Neural progenitor cell (in vitro differentiated cells): ENCODE measurements around the gene CTNNA1. TPM values are rescaled to one million over a fixed set of nuclear protein-coding genes. Genes with fewer than 3 reads are reported as not detected.

Source experiments
- DNase-seq: peaks from one replicate; pipeline ENCODE4 v3.0.0-alpha.2; 2016; ENCODE audit warnings: low spot score
- H2AFZ ChIP-seq: fragments of 200-600 bp; sonication (generic); replicated peaks from 2 replicates; pipeline ENCODE4 v1.6.1; 2016; ENCODE audit warnings: antibody characterized with exemption
- H3F3A ChIP-seq: fragments of 200-600 bp; sonication (generic); 2 replicates; pipeline ENCODE4 v1.6.1; 2016; ENCODE audit warnings: antibody characterized with exemption, low read depth
- H3K27ac ChIP-seq: fragments of 200-600 bp; sonication (generic); 2 replicates; pipeline ENCODE4 v1.5.1; 2016; ENCODE audit warnings: mild to moderate bottlenecking
- H3K27me3 ChIP-seq: fragments of 200-600 bp; sonication (generic); 2 replicates; pipeline ENCODE4 v1.6.1; 2016; ENCODE audit warnings: mild to moderate bottlenecking, moderate library complexity
- H3K36me3 ChIP-seq: fragments of 200-600 bp; sonication (generic); 2 replicates; pipeline ENCODE4 v1.5.1; 2016
- H3K4me1 ChIP-seq: fragments of 200-600 bp; sonication (generic); 2 replicates; pipeline ENCODE4 v1.6.1; 2016; ENCODE audit warnings: mixed run types
- H3K4me2 ChIP-seq: fragments of 200-600 bp; sonication (generic); 2 replicates; pipeline ENCODE4 v1.6.1; 2016
- H3K4me3 ChIP-seq: fragments of 200-600 bp; sonication (generic); 2 replicates; pipeline ENCODE4 v1.5.1; 2016
- H3K79me2 ChIP-seq: fragments of 200-600 bp; sonication (generic); 2 replicates; pipeline ENCODE4 v1.6.1; 2016; ENCODE audit warnings: low read depth
- H3K9ac ChIP-seq: fragments of 200-600 bp; sonication (generic); 2 replicates; pipeline ENCODE4 v1.6.1; 2016
- H3K9me3 ChIP-seq: fragments of 200-600 bp; sonication (generic); 2 replicates; pipeline ENCODE4 v1.5.1; 2016; ENCODE audit warnings: low read depth
- H4K20me1 ChIP-seq: fragments of 200-600 bp; sonication (generic); 2 replicates; pipeline ENCODE4 v1.6.1; 2016; ENCODE audit warnings: low read depth
- H3K27ac Mint-ChIP-seq: 3 replicates; pipeline ENCODE4 v1.8.0; 2021; ENCODE audit warnings: mixed read lengths
- H3K27me3 Mint-ChIP-seq: 2 replicates; pipeline ENCODE4 v1.8.0; 2022; ENCODE audit warnings: low read depth, mild to moderate bottlenecking, inconsistent platforms, moderate library complexity, mixed read lengths; ENCODE audit not compliant: insufficient read depth
- H3K36me3 Mint-ChIP-seq: 3 replicates; pipeline ENCODE4 v1.8.0; 2021; ENCODE audit warnings: mixed read lengths
- H3K4me1 Mint-ChIP-seq: 3 replicates; pipeline ENCODE4 v1.8.0; 2021; ENCODE audit warnings: mixed read lengths
- H3K4me3 Mint-ChIP-seq: 3 replicates; pipeline ENCODE4 v1.8.0; 2021; ENCODE audit warnings: mild to moderate bottlenecking, moderate library complexity, mixed read lengths
- H3K9me3 Mint-ChIP-seq: 3 replicates; pipeline ENCODE4 v1.8.0; 2020; ENCODE audit warnings: mixed read lengths
- EZH2 ChIP-seq: fragments of 200-600 bp; sonication (generic); IDR thresholded peaks from 2 replicates; pipeline ENCODE4 v1.6.1; 2017; ENCODE audit warnings: antibody characterized with exemption, mild to moderate bottlenecking, moderate library complexity
- EZH2phosphoT487 ChIP-seq: fragments of 200-600 bp; sonication (generic); IDR thresholded peaks from 2 replicates; pipeline ENCODE4 v1.6.1; 2017; ENCODE audit warnings: antibody characterized with exemption
- total RNA-seq: library from RNA; depleted of rRNA; stranded (reverse); fragments of >200 nt; gene quantifications from 2 replicates; pipeline ENCODE4 v1.2.3, GENCODE V29; 2015; ENCODE audit warnings: low replicate concordance
- TF ChIP-seq, protein P1 (sequence below): fragments of 200-600 bp; sonication (generic); IDR thresholded peaks from 2 replicates; pipeline ENCODE4 v1.5.1; 2017; ENCODE audit warnings: antibody characterized with exemption, mild to moderate bottlenecking

The CTNNA1 gene
- total RNA-seq, 1 donor from 2014 or later = 305 TPM

DNA sequence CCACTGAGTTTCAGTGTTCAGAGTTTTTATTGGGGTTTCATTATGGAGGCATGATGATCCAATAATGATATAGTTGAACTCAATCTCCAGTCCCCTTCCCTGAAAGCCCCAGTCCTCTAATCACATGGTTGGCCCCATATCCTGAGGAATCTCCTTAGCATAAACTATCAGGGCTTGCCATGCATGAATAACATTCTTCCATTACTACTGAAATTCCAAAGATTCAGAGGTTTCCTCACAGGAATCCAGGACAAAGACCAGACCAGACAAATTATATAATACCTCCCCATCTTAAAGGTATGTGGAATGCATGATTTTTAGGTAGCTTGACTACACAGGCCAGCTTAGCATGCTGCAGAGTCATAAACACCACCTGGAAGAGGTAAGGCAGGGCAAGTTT is 137.4 kb downstream of the CTNNA1 start:
- no peak overlapping the region for H3K27ac ChIP-seq
- no peak for DNase-seq
- no peak overlapping the region for H2AFZ ChIP-seq
- H3K9ac ChIP-seq = no peak overlapping the region
- no peak overlapping the region for H3K4me2 ChIP-seq
- H4K20me1 ChIP-seq = no peaks in the 10 kb centered on the region
- no peaks in the 10 kb centered on the region for H3K79me2 ChIP-seq
- no peaks in the 10 kb centered on the region for H3F3A ChIP-seq
- Mint-ChIP-seq H3K4me1 (no peaks in the 10 kb centered on the region), H3K36me3 (peaks cover 44% of the 10 kb centered on the region), H3K27me3 (peaks cover 2% of the 10 kb centered on the region), H3K27ac (no peak overlapping the region), H3K9me3 (peaks cover 9% of the 10 kb centered on the region), H3K4me3 (no peak overlapping the region)
- peaks cover 34% of the 10 kb centered on the region for H3K36me3 ChIP-seq
- H3K4me3 ChIP-seq = no peak overlapping the region
- TF ChIP-seq EZH2 (no peak), EZH2phosphoT487 (no peak)
- H3K9me3 ChIP-seq = peaks cover 6% of the 10 kb centered on the region
- H3K27me3 ChIP-seq = no peaks in the 10 kb centered on the region
- H3K4me1 ChIP-seq = no peaks in the 10 kb centered on the region

DNA sequence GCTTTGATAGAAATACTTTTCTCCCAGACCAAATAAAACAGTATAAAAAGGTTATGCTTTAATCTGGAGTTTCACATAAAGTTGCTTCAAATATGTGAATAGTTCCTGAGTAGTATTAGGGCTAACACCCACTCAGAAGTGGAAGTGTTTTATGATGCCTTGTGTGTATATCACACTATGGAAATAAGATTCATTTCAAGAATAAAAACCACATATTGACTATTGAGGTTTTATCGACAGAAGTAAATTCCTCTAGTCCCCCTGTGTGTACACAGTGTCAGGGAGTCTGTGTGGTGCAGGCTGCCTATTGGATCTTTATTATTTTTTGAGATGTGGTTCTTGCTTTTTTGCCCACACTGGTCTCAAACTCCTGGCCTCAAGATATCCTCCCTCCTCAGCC is 142.7 kb downstream of the CTNNA1 start:
- Histone ChIP-seq H3K36me3 (no peaks in the 10 kb centered on the region), H3K9me3 (no peaks in the 10 kb centered on the region), H3K27ac (no peak overlapping the region), H3K4me2 (no peak overlapping the region), H3K9ac (no peak overlapping the region), H3K79me2 (peaks cover 9% of the 10 kb centered on the region), H2AFZ (no peak overlapping the region), H3K4me3 (no peak overlapping the region), H3K4me1 (no peaks in the 10 kb centered on the region), H3F3A (no peaks in the 10 kb centered on the region), H4K20me1 (no peaks in the 10 kb centered on the region), H3K27me3 (no peaks in the 10 kb centered on the region)
- no peak for DNase-seq
- Mint-ChIP-seq H3K4me3 (no peak overlapping the region), H3K36me3 (peaks cover 35% of the 10 kb centered on the region), H3K27me3 (peaks cover 5% of the 10 kb centered on the region), H3K4me1 (peaks cover 7% of the 10 kb centered on the region), H3K27ac (peak overlapping the region; percentile 74), H3K9me3 (peaks cover 5% of the 10 kb centered on the region)
- TF ChIP-seq EZH2phosphoT487 (no peak), EZH2 (no peak)
- TF ChIP-seq, protein P1, sequence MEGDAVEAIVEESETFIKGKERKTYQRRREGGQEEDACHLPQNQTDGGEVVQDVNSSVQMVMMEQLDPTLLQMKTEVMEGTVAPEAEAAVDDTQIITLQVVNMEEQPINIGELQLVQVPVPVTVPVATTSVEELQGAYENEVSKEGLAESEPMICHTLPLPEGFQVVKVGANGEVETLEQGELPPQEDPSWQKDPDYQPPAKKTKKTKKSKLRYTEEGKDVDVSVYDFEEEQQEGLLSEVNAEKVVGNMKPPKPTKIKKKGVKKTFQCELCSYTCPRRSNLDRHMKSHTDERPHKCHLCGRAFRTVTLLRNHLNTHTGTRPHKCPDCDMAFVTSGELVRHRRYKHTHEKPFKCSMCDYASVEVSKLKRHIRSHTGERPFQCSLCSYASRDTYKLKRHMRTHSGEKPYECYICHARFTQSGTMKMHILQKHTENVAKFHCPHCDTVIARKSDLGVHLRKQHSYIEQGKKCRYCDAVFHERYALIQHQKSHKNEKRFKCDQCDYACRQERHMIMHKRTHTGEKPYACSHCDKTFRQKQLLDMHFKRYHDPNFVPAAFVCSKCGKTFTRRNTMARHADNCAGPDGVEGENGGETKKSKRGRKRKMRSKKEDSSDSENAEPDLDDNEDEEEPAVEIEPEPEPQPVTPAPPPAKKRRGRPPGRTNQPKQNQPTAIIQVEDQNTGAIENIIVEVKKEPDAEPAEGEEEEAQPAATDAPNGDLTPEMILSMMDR = no peak

DNA sequence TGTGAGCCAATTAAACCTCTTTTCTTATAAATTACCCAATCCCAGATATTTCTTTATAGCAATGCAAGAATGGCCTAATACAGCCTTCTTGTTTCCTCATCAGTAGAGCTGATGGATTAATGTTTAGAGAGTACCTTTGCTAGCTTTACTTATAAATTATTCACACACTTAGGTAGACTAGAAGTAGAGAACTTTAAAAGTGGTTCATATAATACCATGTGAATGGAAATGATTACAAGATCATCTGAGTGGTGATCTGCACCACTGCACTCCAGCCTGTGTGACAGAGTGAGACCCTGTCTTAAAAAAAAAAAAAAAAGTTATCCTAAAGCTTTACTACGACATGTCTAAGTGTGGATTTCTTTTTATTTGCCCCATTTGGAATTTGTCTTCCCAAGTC is 145.1 kb downstream of the CTNNA1 start:
- peaks cover 9% of the 10 kb centered on the region for H3K79me2 ChIP-seq
- Mint-ChIP-seq H3K27me3 (peaks cover 8% of the 10 kb centered on the region), H3K4me1 (peaks cover 24% of the 10 kb centered on the region), H3K27ac (no peak overlapping the region), H3K9me3 (peaks cover 3% of the 10 kb centered on the region), H3K4me3 (no peak overlapping the region), H3K36me3 (peaks cover 40% of the 10 kb centered on the region)
- no peak overlapping the region for H3K9ac ChIP-seq
- DNase-seq = no peak
- H3K36me3 ChIP-seq = no peaks in the 10 kb centered on the region
- H3K27me3 ChIP-seq = no peaks in the 10 kb centered on the region
- no peaks in the 10 kb centered on the region for H3K9me3 ChIP-seq
- no peaks in the 10 kb centered on the region for H4K20me1 ChIP-seq
- no peaks in the 10 kb centered on the region for H3F3A ChIP-seq
- peaks cover 5% of the 10 kb centered on the region for H3K4me1 ChIP-seq
- TF ChIP-seq, protein P1 = no peak
- no peak for TF ChIP-seq EZH2phosphoT487
- no peak for TF ChIP-seq EZH2
- H2AFZ ChIP-seq = no peak overlapping the region
- no peak overlapping the region for H3K4me3 ChIP-seq
- no peak overlapping the region for H3K27ac ChIP-seq
- no peak overlapping the region for H3K4me2 ChIP-seq

DNA sequence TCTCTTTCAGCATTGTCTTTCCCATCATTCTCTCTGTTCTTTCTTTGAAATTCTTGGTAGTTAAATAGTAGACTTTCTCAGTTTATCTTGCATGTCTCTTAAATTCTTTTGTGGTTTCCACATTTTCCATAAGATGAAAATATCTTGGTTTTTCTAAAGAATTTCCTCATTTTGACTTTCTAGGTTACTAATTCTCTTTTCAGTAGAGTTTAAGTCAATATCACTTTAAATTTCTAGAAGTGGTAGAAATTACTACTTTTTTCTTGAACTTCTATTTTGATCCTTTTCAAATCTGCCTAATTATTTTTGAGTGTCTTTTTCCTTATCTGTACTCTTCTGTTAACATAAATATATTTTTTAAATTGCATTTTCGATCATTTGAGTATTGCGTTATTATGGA is 145.5 kb downstream of the CTNNA1 start:
- no peak overlapping the region for H2AFZ ChIP-seq
- H3K9ac ChIP-seq = no peak overlapping the region
- TF ChIP-seq, protein P1 = no peak
- TF ChIP-seq EZH2 = no peak
- TF ChIP-seq EZH2phosphoT487 = no peak
- no peak overlapping the region for H3K27ac ChIP-seq
- DNase-seq = no peak
- no peaks in the 10 kb centered on the region for H3F3A ChIP-seq
- Mint-ChIP-seq H3K4me1 (peaks cover 24% of the 10 kb centered on the region), H3K36me3 (peaks cover 44% of the 10 kb centered on the region), H3K9me3 (peaks cover 3% of the 10 kb centered on the region), H3K27ac (no peak overlapping the region), H3K4me3 (no peak overlapping the region), H3K27me3 (peaks cover 8% of the 10 kb centered on the region)
- no peak overlapping the region for H3K4me2 ChIP-seq
- H3K4me1 ChIP-seq = peaks cover 5% of the 10 kb centered on the region
- no peaks in the 10 kb centered on the region for H4K20me1 ChIP-seq
- H3K79me2 ChIP-seq = peaks cover 9% of the 10 kb centered on the region
- H3K36me3 ChIP-seq = no peaks in the 10 kb centered on the region
- no peaks in the 10 kb centered on the region for H3K9me3 ChIP-seq
- H3K4me3 ChIP-seq = no peak overlapping the region
- H3K27me3 ChIP-seq = no peaks in the 10 kb centered on the region
